ENCODE data around the gene SERPINB10. TPM values are rescaled to one million over a fixed set of nuclear protein-coding genes. Genes with fewer than 3 reads are reported as not detected.

Gene SERPINB10
- total RNA-seq, 1 experiment from 2014 or later = not detected

- BruUV-seq (replicated peaks) = no TSS peak
- ChIA-PET POLR2A (ENCODE audit: unreplicated experiment) (no interaction called here), CTCF (no interaction called here)
- Histone ChIP-seq H3K36me3 (ENCODE audit: low read depth, low read length) (peaks cover 41% of the 10 kb centered on the region), H3K4me2 (ENCODE audit: low read length) (no peak overlapping the region), H3K79me2 (ENCODE audit: low read length) (peaks cover 21% of the 10 kb centered on the region), H3K27ac (ENCODE audit: low read length) (no peak overlapping the region), H3K27me3 (ENCODE audit: low read length) (no peaks in the 10 kb centered on the region), H2AFZ (ENCODE audit: low read length) (no peak overlapping the region), H4K20me1 (ENCODE audit: low read length) (no peaks in the 10 kb centered on the region), H3K9ac (ENCODE audit: low read length) (no peak overlapping the region), H3K4me3 (ENCODE audit: low read length) (no peak overlapping the region), H3K9me3 (ENCODE audit: low read length) (no peaks in the 10 kb centered on the region), H3F3A (ENCODE audit: low read length, unreplicated experiment) (no peaks in the 10 kb centered on the region), H3K4me1 (ENCODE audit: insufficient read depth, low read length) (0 out of 2 replicates have a peak, but pooled peaks cover 3% of the 10 kb centered on the region), H3K9me2 (replicated peaks; ENCODE audit: low read length) (no peaks in the 10 kb centered on the region)
- no peak for TF ChIP-seq EZH2 (IDR thresholded peaks at IDR 0.05; ENCODE audit: low read length, unreplicated experiment)
- no peak for TF ChIP-seq EZH2phosphoT487 (IDR thresholded peaks at IDR 0.05; ENCODE audit: borderline replicate concordance, low read length)
- no peak for TF ChIP-seq CTCF (conservative IDR thresholded peaks at IDR 0.05; ENCODE audit: low read depth, low read length)
- DNase-seq (no peak), ATAC-seq (no peak)
- intact Hi-C loops (cut with micrococcal nuclease) = no loop called here
Observed at GRCh38 chr18:63980027-63980426, 72.3 kb downstream of the SERPINB10 start.

GRCh38 chr18:63980896-63981460 lies 73.2 kb downstream of the SERPINB10 start:
- Histone ChIP-seq H3K4me3 (ENCODE audit: low read length) (no peak overlapping the region), H3K27me3 (ENCODE audit: low read length) (no peaks in the 10 kb centered on the region), H3K4me2 (ENCODE audit: low read length) (no peak overlapping the region), H3K4me1 (ENCODE audit: insufficient read depth, low read length) (0 out of 2 replicates have a peak, but pooled peaks cover 3% of the 10 kb centered on the region), H2AFZ (ENCODE audit: low read length) (no peak overlapping the region), H3F3A (ENCODE audit: low read length, unreplicated experiment) (no peaks in the 10 kb centered on the region), H3K36me3 (ENCODE audit: low read depth, low read length) (peaks cover 43% of the 10 kb centered on the region), H3K9me3 (ENCODE audit: low read length) (no peaks in the 10 kb centered on the region), H3K9me2 (replicated peaks; ENCODE audit: low read length) (no peaks in the 10 kb centered on the region), H3K27ac (ENCODE audit: low read length) (no peak overlapping the region), H3K9ac (ENCODE audit: low read length) (no peak overlapping the region), H4K20me1 (ENCODE audit: low read length) (no peaks in the 10 kb centered on the region), H3K79me2 (ENCODE audit: low read length) (peaks cover 11% of the 10 kb centered on the region)
- intact Hi-C loops (cut with micrococcal nuclease) = no loop called here
- ChIA-PET CTCF (no interaction called here), POLR2A (ENCODE audit: unreplicated experiment) (no interaction called here)
- no TSS peak for BruUV-seq (replicated peaks)
- DNase-seq (no peak), ATAC-seq (no peak)
- no peak for TF ChIP-seq EZH2 (IDR thresholded peaks at IDR 0.05; ENCODE audit: low read length, unreplicated experiment)
- no peak for TF ChIP-seq EZH2phosphoT487 (IDR thresholded peaks at IDR 0.05; ENCODE audit: borderline replicate concordance, low read length)
- TF ChIP-seq CTCF (conservative IDR thresholded peaks at IDR 0.05; ENCODE audit: low read depth, low read length) = no peak

GRCh38 chr18:63981719-63982118 lies 74.0 kb downstream of the SERPINB10 start:
- POLR2A ChIA-PET (ENCODE audit: unreplicated experiment) = no interaction called here
- no peak for ATAC-seq
- H3K9ac ChIP-seq (ENCODE audit: low read length) = no peak overlapping the region
- CTCF ChIA-PET = no interaction called here
- no TSS peak for BruUV-seq (replicated peaks)
- no peaks in the 10 kb centered on the region for H4K20me1 ChIP-seq (ENCODE audit: low read length)
- TF ChIP-seq EZH2 (IDR thresholded peaks at IDR 0.05; ENCODE audit: low read length, unreplicated experiment) = no peak
- no peak for TF ChIP-seq EZH2phosphoT487 (IDR thresholded peaks at IDR 0.05; ENCODE audit: borderline replicate concordance, low read length)
- no peak for TF ChIP-seq CTCF (conservative IDR thresholded peaks at IDR 0.05; ENCODE audit: low read depth, low read length)
- H3K9me3 ChIP-seq (ENCODE audit: low read length) = no peaks in the 10 kb centered on the region
- no peaks in the 10 kb centered on the region for H3F3A ChIP-seq (ENCODE audit: low read length, unreplicated experiment)
- no peak for DNase-seq
- no peak overlapping the region for H3K4me3 ChIP-seq (ENCODE audit: low read length)
- H3K9me2 ChIP-seq (replicated peaks; ENCODE audit: low read length) = no peaks in the 10 kb centered on the region
- intact Hi-C loops (cut with micrococcal nuclease) = no loop called here
- no peaks in the 10 kb centered on the region for H3K27me3 ChIP-seq (ENCODE audit: low read length)
- no peak overlapping the region for H3K27ac ChIP-seq (ENCODE audit: low read length)
- H3K4me1 ChIP-seq (ENCODE audit: insufficient read depth, low read length) = 0 out of 2 replicates have a peak, but pooled peaks cover 3% of the 10 kb centered on the region
- peaks cover 4% of the 10 kb centered on the region; the same call in 1 of the 2 replicates for H3K79me2 ChIP-seq (ENCODE audit: low read length)
- peaks cover 43% of the 10 kb centered on the region for H3K36me3 ChIP-seq (ENCODE audit: low read depth, low read length)
- H3K4me2 ChIP-seq (ENCODE audit: low read length) = no peak overlapping the region
- no peak overlapping the region for H2AFZ ChIP-seq (ENCODE audit: low read length)
